ENCODE data around the gene LMF2.
A peak's percentile ranks its signal among the peaks of the same experiment; 100 is the strongest.

Gene LMF2

GRCh38 chr22:50516068-50516467, 8.6 kb upstream of the LMF2 start:
- no peaks in the 10 kb centered on the region for H3K9me3 ChIP-seq (ENCODE audit: insufficient read depth, low read length)
- H3K4me3 ChIP-seq (ENCODE audit: insufficient read length, low read depth): no peak overlapping the region
- TF ChIP-seq ZNF274 (IDR thresholded peaks at IDR 0.05; ENCODE audit: low read depth, low read length) (no peak), YY1 (IDR thresholded peaks at IDR 0.05; ENCODE audit: insufficient read depth, insufficient read length) (no peak), SUZ12 (IDR thresholded peaks at IDR 0.05; ENCODE audit: extremely low read depth, insufficient read depth, insufficient read length) (no peak)
- H3K27me3 ChIP-seq (ENCODE audit: insufficient read depth, insufficient read length): no peaks in the 10 kb centered on the region
- DNase-seq (ENCODE audit: low read depth, low spot score): no peak
- peak overlapping the region; percentile 50 for H3K9ac ChIP-seq (ENCODE audit: insufficient read length, low read depth)
- no peaks in the 10 kb centered on the region for H3K4me1 ChIP-seq (ENCODE audit: insufficient read depth, insufficient read length)
- peaks cover 56% of the 10 kb centered on the region for H3K36me3 ChIP-seq (ENCODE audit: insufficient read depth, insufficient read length, low read length)

- Histone ChIP-seq H3K4me1 (ENCODE audit: insufficient read depth, insufficient read length) (no peaks in the 10 kb centered on the region), H3K9ac (ENCODE audit: insufficient read length, low read depth) (no peak overlapping the region), H3K4me3 (ENCODE audit: insufficient read length, low read depth) (no peak overlapping the region), H3K9me3 (ENCODE audit: insufficient read depth, low read length) (no peaks in the 10 kb centered on the region), H3K36me3 (ENCODE audit: insufficient read depth, insufficient read length, low read length) (peaks cover 40% of the 10 kb centered on the region), H3K27me3 (ENCODE audit: insufficient read depth, insufficient read length) (no peaks in the 10 kb centered on the region)
- no peak for TF ChIP-seq SUZ12 (IDR thresholded peaks at IDR 0.05; ENCODE audit: extremely low read depth, insufficient read depth, insufficient read length)
- no peak for TF ChIP-seq YY1 (IDR thresholded peaks at IDR 0.05; ENCODE audit: insufficient read depth, insufficient read length)
- DNase-seq (ENCODE audit: low read depth, low spot score): no peak
These were observed 5.7 kb upstream of the LMF2 start for GRCh38 chr22:50513175-50513574.

GRCh38 chr22:50508897-50509296, 1.4 kb upstream of the LMF2 start:
- H3K9ac ChIP-seq (ENCODE audit: insufficient read length, low read depth): peak overlapping the region; percentile 96
- peak overlapping the region; percentile 75 for H3K4me3 ChIP-seq (ENCODE audit: insufficient read length, low read depth)
- no peaks in the 10 kb centered on the region for H3K9me3 ChIP-seq (ENCODE audit: insufficient read depth, low read length)
- peaks cover 28% of the 10 kb centered on the region for H3K36me3 ChIP-seq (ENCODE audit: insufficient read depth, insufficient read length, low read length)
- peaks cover 8% of the 10 kb centered on the region for H3K4me1 ChIP-seq (ENCODE audit: insufficient read depth, insufficient read length)
- no peaks in the 10 kb centered on the region for H3K27me3 ChIP-seq (ENCODE audit: insufficient read depth, insufficient read length)
- TF ChIP-seq ZNF274 (IDR thresholded peaks at IDR 0.05; ENCODE audit: low read depth, low read length): no peak
- no peak for DNase-seq (ENCODE audit: low read depth, low spot score)

- H3K4me1 ChIP-seq (ENCODE audit: insufficient read depth, insufficient read length): peaks cover 8% of the 10 kb centered on the region
- peak within 1 kb of the TSS; percentile 85 for H3K4me3 ChIP-seq (ENCODE audit: insufficient read length, low read depth)
- peak within 1 kb of the TSS; percentile 97 for H3K9ac ChIP-seq (ENCODE audit: insufficient read length, low read depth)
- peaks cover 33% of the 10 kb centered on the region for H3K36me3 ChIP-seq (ENCODE audit: insufficient read depth, insufficient read length, low read length)
- no peaks in the 10 kb centered on the region for H3K27me3 ChIP-seq (ENCODE audit: insufficient read depth, insufficient read length)
- TF ChIP-seq ZNF274 (IDR thresholded peaks at IDR 0.05; ENCODE audit: low read depth, low read length): no peak
- TF ChIP-seq YY1 (IDR thresholded peaks at IDR 0.05; ENCODE audit: insufficient read depth, insufficient read length): peak; percentile 76
- DNase-seq (ENCODE audit: low read depth, low spot score): peak; percentile 92
- no peaks in the 10 kb centered on the region for H3K9me3 ChIP-seq (ENCODE audit: insufficient read depth, low read length)
These were observed 736 bp upstream of the LMF2 start, which contains the start of gene NCAPH2 for GRCh38 chr22:50507991-50508884. TSS of gene NCAPH2 (plus strand) at chr22:50508224. CDS start at chr22:50508338, 114 bp downstream.

GRCh38 chr22:50506611-50507420, 686 bp downstream of the LMF2 start:
- H3K36me3 ChIP-seq (ENCODE audit: insufficient read depth, insufficient read length, low read length): peaks cover 40% of the 10 kb centered on the region
- H3K27me3 ChIP-seq (ENCODE audit: insufficient read depth, insufficient read length): no peaks in the 10 kb centered on the region
- peaks cover 8% of the 10 kb centered on the region for H3K4me1 ChIP-seq (ENCODE audit: insufficient read depth, insufficient read length)
- H3K9me3 ChIP-seq (ENCODE audit: insufficient read depth, low read length): no peaks in the 10 kb centered on the region
- peak overlapping the region; percentile 97 for H3K9ac ChIP-seq (ENCODE audit: insufficient read length, low read depth)
- no peak for DNase-seq (ENCODE audit: low read depth, low spot score)
- TF ChIP-seq SUZ12 (IDR thresholded peaks at IDR 0.05; ENCODE audit: extremely low read depth, insufficient read depth, insufficient read length): no peak
- TF ChIP-seq ZNF274 (IDR thresholded peaks at IDR 0.05; ENCODE audit: low read depth, low read length): no peak
- TF ChIP-seq YY1 (IDR thresholded peaks at IDR 0.05; ENCODE audit: insufficient read depth, insufficient read length): no peak
- H3K4me3 ChIP-seq (ENCODE audit: insufficient read length, low read depth): peak overlapping the region; percentile 85

- no peaks in the 10 kb centered on the region for H3K27me3 ChIP-seq (ENCODE audit: insufficient read depth, insufficient read length)
- peaks cover 40% of the 10 kb centered on the region for H3K36me3 ChIP-seq (ENCODE audit: insufficient read depth, insufficient read length, low read length)
- H3K4me1 ChIP-seq (ENCODE audit: insufficient read depth, insufficient read length): peaks cover 8% of the 10 kb centered on the region
- H3K4me3 ChIP-seq (ENCODE audit: insufficient read length, low read depth): no peak overlapping the region
- no peak overlapping the region for H3K9ac ChIP-seq (ENCODE audit: insufficient read length, low read depth)
- DNase-seq (ENCODE audit: low read depth, low spot score): no peak
- TF ChIP-seq YY1 (IDR thresholded peaks at IDR 0.05; ENCODE audit: insufficient read depth, insufficient read length) (no peak), SUZ12 (IDR thresholded peaks at IDR 0.05; ENCODE audit: extremely low read depth, insufficient read depth, insufficient read length) (no peak), ZNF274 (IDR thresholded peaks at IDR 0.05; ENCODE audit: low read depth, low read length) (no peak)
- H3K9me3 ChIP-seq (ENCODE audit: insufficient read depth, low read length): no peaks in the 10 kb centered on the region
These were observed 1.5 kb downstream of the LMF2 start for GRCh38 chr22:50505776-50506610.

All from NT2/D1 (cell line).